GM23338 (cell line): ENCODE data around the gene RBFOX1. TPM values are rescaled to one million over a fixed set of nuclear protein-coding genes. Genes with fewer than 3 reads are reported as not detected.

Source experiments
- ATAC-seq: fragments of 200-7000 bp; cut with Tn5 transposase; 3 replicates; pipeline ENCODE4 v1.9.1; 2020
- DNase-seq: peaks from one replicate; pipeline ENCODE4 v3.0.0-alpha.2; 2015; ENCODE audit warnings: low spot score
- H2AFZ ChIP-seq: fragments of 200-600 bp; sonication (generic); 2 replicates; pipeline ENCODE4 v1.8.0; 2016; ENCODE audit warnings: antibody characterized with exemption, mild to moderate bottlenecking, moderate library complexity
- H3F3A ChIP-seq: fragments of 200-600 bp; sonication (generic); replicated peaks from 2 replicates; pipeline ENCODE4 v1.8.0; 2017; ENCODE audit warnings: antibody characterized with exemption, mixed run types, low read depth
- H3K27ac ChIP-seq: fragments of 200-600 bp; sonication (generic); 2 replicates; pipeline ENCODE4 v1.6.1; 2016; ENCODE audit warnings: low read depth
- H3K27me3 ChIP-seq: fragments of 200-600 bp; sonication (generic); 2 replicates; pipeline ENCODE4 v1.8.0; 2016; ENCODE audit warnings: mild to moderate bottlenecking, mixed run types, moderate library complexity; ENCODE audit not compliant: insufficient read depth
- H3K36me3 ChIP-seq: fragments of 200-600 bp; sonication (generic); 2 replicates; pipeline ENCODE4 v1.8.0; 2016; ENCODE audit warnings: mild to moderate bottlenecking; ENCODE audit not compliant: insufficient read depth
- H3K4me1 ChIP-seq: fragments of 200-600 bp; sonication (generic); 2 replicates; pipeline ENCODE4 v1.8.0; 2016; ENCODE audit warnings: mild to moderate bottlenecking, moderate library complexity; ENCODE audit not compliant: insufficient read depth
- H3K4me2 ChIP-seq: fragments of 200-600 bp; sonication (generic); 2 replicates; pipeline ENCODE4 v1.7.1; 2017; ENCODE audit warnings: mixed run types
- H3K4me3 ChIP-seq: fragments of 200-600 bp; sonication (generic); 2 replicates; pipeline ENCODE4 v1.6.1; 2016; ENCODE audit warnings: mixed run types
- H3K79me2 ChIP-seq: fragments of 200-600 bp; sonication (generic); replicated peaks from 2 replicates; pipeline ENCODE4 v1.8.0; 2017; ENCODE audit warnings: mild to moderate bottlenecking; ENCODE audit not compliant: insufficient read depth
- H3K9me2 ChIP-seq: fragments of 200-600 bp; sonication (generic); 2 replicates; pipeline ENCODE4 v1.8.0; 2017; ENCODE audit not compliant: insufficient read depth
- H4K20me1 ChIP-seq: fragments of 200-600 bp; sonication (generic); replicated peaks from 2 replicates; pipeline ENCODE4 v1.8.0; 2017; ENCODE audit warnings: mild to moderate bottlenecking; ENCODE audit not compliant: insufficient read depth
- H3K27ac Mint-ChIP-seq: 2 replicates; pipeline ENCODE4 v1.8.0; 2020; ENCODE audit warnings: inconsistent platforms, mild to moderate bottlenecking, moderate library complexity, mixed read lengths
- H3K27me3 Mint-ChIP-seq: 3 replicates; pipeline ENCODE4 v1.8.0; 2022; ENCODE audit warnings: low read depth, mild to moderate bottlenecking, moderate library complexity, mixed read lengths, inconsistent platforms; ENCODE audit not compliant: insufficient read depth, poor library complexity
- H3K36me3 Mint-ChIP-seq: 3 replicates; pipeline ENCODE4 v1.8.0; 2021; ENCODE audit warnings: low read depth, mild to moderate bottlenecking, inconsistent platforms, moderate library complexity, mixed read lengths
- H3K4me1 Mint-ChIP-seq: 3 replicates; pipeline ENCODE4 v1.8.0; 2020; ENCODE audit warnings: mild to moderate bottlenecking, inconsistent platforms, mixed read lengths
- H3K4me3 Mint-ChIP-seq: 3 replicates; pipeline ENCODE4 v1.8.0; 2021; ENCODE audit warnings: moderate library complexity, mild to moderate bottlenecking, inconsistent platforms, mixed read lengths
- H3K9me3 Mint-ChIP-seq: 3 replicates; pipeline ENCODE4 v1.8.0; 2020; ENCODE audit warnings: moderate library complexity, mild to moderate bottlenecking, inconsistent platforms, mixed read lengths
- EZH2 ChIP-seq: fragments of 200-600 bp; sonication (generic); IDR thresholded peaks from one replicate; pipeline ENCODE4 v1.8.0; 2017; ENCODE audit warnings: antibody characterized with exemption, mild to moderate bottlenecking, low read depth; ENCODE audit not compliant: unreplicated experiment
- EZH2phosphoT487 ChIP-seq: fragments of 200-600 bp; sonication (generic); IDR thresholded peaks from one replicate; pipeline ENCODE4 v1.8.1; 2018; ENCODE audit warnings: antibody characterized with exemption; ENCODE audit not compliant: unreplicated experiment
- JUNB ChIP-seq: IDR thresholded peaks from one replicate; pipeline ENCODE4 v1.6.1; 2016; ENCODE audit warnings: antibody characterized with exemption; ENCODE audit not compliant: unreplicated experiment
- NANOG ChIP-seq: IDR thresholded peaks from 2 replicates; pipeline ENCODE4 v1.6.1; 2016; ENCODE audit warnings: antibody characterized with exemption, borderline replicate concordance
- POLR2AphosphoS5 ChIP-seq: IDR thresholded peaks from 2 replicates; pipeline ENCODE4 v1.6.1; 2016; ENCODE audit warnings: antibody characterized with exemption, low read depth
- STAT1 ChIP-seq: IDR thresholded peaks from one replicate; pipeline ENCODE4 v1.6.1; 2016; ENCODE audit warnings: antibody characterized with exemption; ENCODE audit not compliant: unreplicated experiment
- ZNF114 ChIP-seq: fragments of 250-450 bp; sonication (Bioruptor Pico); IDR thresholded peaks from 2 replicates; pipeline ENCODE4 v1.5.0; 2020; ENCODE audit warnings: mild to moderate bottlenecking, moderate library complexity
- ZNF331 ChIP-seq: fragments of 250-450 bp; sonication (Bioruptor Pico); IDR thresholded peaks from 2 replicates; pipeline ENCODE4 v1.5.0; 2020; ENCODE audit warnings: low read depth, mild to moderate bottlenecking, moderate library complexity
- polyA plus RNA-seq: library from polyadenylated mRNA; unstranded; fragments of >200 nt; fragmentation: Nextera tagmentation; extraction: Ambion mirVana; gene quantifications from 2 replicates; pipeline ENCODE4 v1.2.1, GENCODE V29; 2016
- total RNA-seq: library from RNA; depleted of rRNA; stranded (reverse); fragments of >200 nt; shearing (Covaris generic); gene quantifications from 2 replicates; pipeline ENCODE4 v1.2.3, GENCODE V29; 2014
- TF ChIP-seq, protein P1 (sequence below): fragments of 250-450 bp; sonication (Bioruptor Pico); IDR thresholded peaks from 2 replicates; pipeline ENCODE4 v1.5.0; 2020; ENCODE audit warnings: mild to moderate bottlenecking, moderate library complexity
- TF ChIP-seq, protein P2 (sequence below), 2 experiments: fragments of 200-600 bp in 1 of 2; sonication (generic) in 1 of 2; conservative IDR thresholded peaks; 2 replicates each; pipeline versions ENCODE4 v1.5.1 to v1.6.1; 2016 to 2017; ENCODE audit warnings: antibody characterized with exemption in 2 of 2, low read depth in 2 of 2, mild to moderate bottlenecking in 2 of 2, moderate library complexity in 1 of 2
- TF ChIP-seq, protein P3 (sequence below): IDR thresholded peaks from 2 replicates; pipeline ENCODE4 v1.6.1; 2016; ENCODE audit warnings: antibody characterized with exemption
- TF ChIP-seq, protein P4 (sequence below): IDR thresholded peaks from one replicate; pipeline ENCODE4 v1.6.1; 2018; ENCODE audit warnings: antibody characterized with exemption; ENCODE audit not compliant: unreplicated experiment

RBFOX1 gene
- total and polyA plus RNA-seq, 2 experiments from 2014 or later: 2.5 to 3.6 TPM

DNA sequence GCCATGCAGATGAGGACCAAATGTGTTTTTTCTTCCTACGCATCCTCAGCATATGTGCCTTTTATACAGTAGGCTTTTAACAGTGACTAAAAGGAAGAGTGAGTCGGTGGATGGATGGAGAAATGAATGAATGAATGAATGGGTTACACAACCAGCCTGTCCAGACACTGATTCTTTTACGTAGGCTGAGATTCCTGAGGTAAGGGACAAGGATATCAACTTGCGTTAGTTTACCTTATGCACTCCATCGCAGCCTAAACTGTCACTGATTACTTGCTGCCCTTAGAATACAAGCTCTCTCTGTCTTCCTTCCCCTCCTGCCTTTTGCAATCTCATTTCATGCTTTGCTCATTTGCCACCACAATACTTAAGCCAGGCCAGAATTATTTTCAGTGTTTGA lies 59.0 kb downstream of the RBFOX1 start (continued):
- TF ChIP-seq, protein P1, sequence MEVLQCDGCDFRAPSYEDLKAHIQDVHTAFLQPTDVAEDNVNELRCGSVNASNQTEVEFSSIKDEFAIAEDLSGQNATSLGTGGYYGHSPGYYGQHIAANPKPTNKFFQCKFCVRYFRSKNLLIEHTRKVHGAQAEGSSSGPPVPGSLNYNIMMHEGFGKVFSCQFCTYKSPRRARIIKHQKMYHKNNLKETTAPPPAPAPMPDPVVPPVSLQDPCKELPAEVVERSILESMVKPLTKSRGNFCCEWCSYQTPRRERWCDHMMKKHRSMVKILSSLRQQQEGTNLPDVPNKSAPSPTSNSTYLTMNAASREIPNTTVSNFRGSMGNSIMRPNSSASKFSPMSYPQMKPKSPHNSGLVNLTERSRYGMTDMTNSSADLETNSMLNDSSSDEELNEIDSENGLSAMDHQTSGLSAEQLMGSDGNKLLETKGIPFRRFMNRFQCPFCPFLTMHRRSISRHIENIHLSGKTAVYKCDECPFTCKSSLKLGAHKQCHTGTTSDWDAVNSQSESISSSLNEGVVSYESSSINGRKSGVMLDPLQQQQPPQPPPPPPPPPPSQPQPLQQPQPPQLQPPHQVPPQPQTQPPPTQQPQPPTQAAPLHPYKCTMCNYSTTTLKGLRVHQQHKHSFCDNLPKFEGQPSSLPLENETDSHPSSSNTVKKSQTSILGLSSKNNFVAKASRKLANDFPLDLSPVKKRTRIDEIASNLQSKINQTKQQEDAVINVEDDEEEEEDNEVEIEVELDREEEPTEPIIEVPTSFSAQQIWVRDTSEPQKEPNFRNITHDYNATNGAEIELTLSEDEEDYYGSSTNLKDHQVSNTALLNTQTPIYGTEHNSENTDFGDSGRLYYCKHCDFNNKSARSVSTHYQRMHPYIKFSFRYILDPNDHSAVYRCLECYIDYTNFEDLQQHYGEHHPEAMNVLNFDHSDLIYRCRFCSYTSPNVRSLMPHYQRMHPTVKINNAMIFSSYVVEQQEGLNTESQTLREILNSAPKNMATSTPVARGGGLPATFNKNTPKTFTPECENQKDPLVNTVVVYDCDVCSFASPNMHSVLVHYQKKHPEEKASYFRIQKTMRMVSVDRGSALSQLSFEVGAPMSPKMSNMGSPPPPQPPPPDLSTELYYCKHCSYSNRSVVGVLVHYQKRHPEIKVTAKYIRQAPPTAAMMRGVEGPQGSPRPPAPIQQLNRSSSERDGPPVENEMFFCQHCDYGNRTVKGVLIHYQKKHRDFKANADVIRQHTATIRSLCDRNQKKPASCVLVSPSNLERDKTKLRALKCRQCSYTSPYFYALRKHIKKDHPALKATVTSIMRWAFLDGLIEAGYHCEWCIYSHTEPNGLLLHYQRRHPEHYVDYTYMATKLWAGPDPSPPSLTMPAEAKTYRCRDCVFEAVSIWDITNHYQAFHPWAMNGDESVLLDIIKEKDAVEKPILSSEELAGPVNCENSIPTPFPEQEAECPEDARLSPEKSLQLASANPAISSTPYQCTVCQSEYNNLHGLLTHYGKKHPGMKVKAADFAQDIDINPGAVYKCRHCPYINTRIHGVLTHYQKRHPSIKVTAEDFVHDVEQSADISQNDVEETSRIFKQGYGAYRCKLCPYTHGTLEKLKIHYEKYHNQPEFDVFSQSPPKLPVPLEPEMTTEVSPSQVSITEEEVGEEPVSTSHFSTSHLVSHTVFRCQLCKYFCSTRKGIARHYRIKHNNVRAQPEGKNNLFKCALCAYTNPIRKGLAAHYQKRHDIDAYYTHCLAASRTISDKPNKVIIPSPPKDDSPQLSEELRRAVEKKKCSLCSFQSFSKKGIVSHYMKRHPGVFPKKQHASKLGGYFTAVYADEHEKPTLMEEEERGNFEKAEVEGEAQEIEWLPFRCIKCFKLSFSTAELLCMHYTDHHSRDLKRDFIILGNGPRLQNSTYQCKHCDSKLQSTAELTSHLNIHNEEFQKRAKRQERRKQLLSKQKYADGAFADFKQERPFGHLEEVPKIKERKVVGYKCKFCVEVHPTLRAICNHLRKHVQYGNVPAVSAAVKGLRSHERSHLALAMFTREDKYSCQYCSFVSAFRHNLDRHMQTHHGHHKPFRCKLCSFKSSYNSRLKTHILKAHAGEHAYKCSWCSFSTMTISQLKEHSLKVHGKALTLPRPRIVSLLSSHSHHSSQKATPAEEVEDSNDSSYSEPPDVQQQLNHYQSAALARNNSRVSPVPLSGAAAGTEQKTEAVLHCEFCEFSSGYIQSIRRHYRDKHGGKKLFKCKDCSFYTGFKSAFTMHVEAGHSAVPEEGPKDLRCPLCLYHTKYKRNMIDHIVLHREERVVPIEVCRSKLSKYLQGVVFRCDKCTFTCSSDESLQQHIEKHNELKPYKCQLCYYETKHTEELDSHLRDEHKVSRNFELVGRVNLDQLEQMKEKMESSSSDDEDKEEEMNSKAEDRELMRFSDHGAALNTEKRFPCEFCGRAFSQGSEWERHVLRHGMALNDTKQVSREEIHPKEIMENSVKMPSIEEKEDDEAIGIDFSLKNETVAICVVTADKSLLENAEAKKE: no peak

DNA sequence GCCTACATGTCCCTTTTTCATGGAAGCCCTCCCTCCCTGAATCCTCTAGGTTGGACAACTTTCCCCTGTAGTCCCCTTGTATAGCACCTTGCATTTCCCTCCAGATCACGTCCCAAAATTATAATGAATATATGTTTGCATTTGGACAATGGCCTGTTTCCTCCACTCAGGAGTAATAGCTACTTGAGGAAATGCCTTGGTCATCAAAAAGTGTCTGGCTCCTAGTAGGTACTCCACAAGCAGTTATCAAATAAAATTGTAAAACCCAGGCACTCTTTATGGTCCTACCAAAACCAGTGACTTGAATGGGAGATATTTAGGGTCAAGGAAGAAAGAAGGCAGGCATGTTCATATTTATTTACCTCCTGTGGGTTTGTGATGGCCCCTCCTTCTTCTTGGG lies 59.6 kb downstream of the RBFOX1 start:
- no peak for ATAC-seq
- H3K9me3 Mint-ChIP-seq: peaks cover 11% of the 10 kb centered on the region; the same call in 2 of the 3 replicates
- no peak overlapping the region for H3K27ac Mint-ChIP-seq
- TF ChIP-seq, protein P2, sequence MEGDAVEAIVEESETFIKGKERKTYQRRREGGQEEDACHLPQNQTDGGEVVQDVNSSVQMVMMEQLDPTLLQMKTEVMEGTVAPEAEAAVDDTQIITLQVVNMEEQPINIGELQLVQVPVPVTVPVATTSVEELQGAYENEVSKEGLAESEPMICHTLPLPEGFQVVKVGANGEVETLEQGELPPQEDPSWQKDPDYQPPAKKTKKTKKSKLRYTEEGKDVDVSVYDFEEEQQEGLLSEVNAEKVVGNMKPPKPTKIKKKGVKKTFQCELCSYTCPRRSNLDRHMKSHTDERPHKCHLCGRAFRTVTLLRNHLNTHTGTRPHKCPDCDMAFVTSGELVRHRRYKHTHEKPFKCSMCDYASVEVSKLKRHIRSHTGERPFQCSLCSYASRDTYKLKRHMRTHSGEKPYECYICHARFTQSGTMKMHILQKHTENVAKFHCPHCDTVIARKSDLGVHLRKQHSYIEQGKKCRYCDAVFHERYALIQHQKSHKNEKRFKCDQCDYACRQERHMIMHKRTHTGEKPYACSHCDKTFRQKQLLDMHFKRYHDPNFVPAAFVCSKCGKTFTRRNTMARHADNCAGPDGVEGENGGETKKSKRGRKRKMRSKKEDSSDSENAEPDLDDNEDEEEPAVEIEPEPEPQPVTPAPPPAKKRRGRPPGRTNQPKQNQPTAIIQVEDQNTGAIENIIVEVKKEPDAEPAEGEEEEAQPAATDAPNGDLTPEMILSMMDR (conservative IDR thresholded peaks at IDR 0.05; ENCODE audit: low read depth in 2 of 2): no peak
- TF ChIP-seq ZNF114 (CRISPR knock-in tag) (no peak), EZH2 (no peak), EZH2phosphoT487 (no peak), STAT1 (no peak), JUNB (no peak), NANOG (no peak), ZNF331 (CRISPR knock-in tag) (no peak), POLR2AphosphoS5 (no peak)
- TF ChIP-seq, protein P3, sequence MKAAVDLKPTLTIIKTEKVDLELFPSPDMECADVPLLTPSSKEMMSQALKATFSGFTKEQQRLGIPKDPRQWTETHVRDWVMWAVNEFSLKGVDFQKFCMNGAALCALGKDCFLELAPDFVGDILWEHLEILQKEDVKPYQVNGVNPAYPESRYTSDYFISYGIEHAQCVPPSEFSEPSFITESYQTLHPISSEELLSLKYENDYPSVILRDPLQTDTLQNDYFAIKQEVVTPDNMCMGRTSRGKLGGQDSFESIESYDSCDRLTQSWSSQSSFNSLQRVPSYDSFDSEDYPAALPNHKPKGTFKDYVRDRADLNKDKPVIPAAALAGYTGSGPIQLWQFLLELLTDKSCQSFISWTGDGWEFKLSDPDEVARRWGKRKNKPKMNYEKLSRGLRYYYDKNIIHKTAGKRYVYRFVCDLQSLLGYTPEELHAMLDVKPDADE: no peak
- TF ChIP-seq, protein P4, sequence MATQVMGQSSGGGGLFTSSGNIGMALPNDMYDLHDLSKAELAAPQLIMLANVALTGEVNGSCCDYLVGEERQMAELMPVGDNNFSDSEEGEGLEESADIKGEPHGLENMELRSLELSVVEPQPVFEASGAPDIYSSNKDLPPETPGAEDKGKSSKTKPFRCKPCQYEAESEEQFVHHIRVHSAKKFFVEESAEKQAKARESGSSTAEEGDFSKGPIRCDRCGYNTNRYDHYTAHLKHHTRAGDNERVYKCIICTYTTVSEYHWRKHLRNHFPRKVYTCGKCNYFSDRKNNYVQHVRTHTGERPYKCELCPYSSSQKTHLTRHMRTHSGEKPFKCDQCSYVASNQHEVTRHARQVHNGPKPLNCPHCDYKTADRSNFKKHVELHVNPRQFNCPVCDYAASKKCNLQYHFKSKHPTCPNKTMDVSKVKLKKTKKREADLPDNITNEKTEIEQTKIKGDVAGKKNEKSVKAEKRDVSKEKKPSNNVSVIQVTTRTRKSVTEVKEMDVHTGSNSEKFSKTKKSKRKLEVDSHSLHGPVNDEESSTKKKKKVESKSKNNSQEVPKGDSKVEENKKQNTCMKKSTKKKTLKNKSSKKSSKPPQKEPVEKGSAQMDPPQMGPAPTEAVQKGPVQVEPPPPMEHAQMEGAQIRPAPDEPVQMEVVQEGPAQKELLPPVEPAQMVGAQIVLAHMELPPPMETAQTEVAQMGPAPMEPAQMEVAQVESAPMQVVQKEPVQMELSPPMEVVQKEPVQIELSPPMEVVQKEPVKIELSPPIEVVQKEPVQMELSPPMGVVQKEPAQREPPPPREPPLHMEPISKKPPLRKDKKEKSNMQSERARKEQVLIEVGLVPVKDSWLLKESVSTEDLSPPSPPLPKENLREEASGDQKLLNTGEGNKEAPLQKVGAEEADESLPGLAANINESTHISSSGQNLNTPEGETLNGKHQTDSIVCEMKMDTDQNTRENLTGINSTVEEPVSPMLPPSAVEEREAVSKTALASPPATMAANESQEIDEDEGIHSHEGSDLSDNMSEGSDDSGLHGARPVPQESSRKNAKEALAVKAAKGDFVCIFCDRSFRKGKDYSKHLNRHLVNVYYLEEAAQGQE: no peak

More for the DNA sequence above, 59.6 kb downstream of the RBFOX1 start:
- Histone ChIP-seq H3K36me3 (peaks cover 9% of the 10 kb centered on the region; the same call in 1 of the 2 replicates), H4K20me1 (no peaks in the 10 kb centered on the region), H3K4me1 (no peaks in the 10 kb centered on the region), H3K4me2 (no peak overlapping the region), H3K9me2 (no peaks in the 10 kb centered on the region), H2AFZ (no peak overlapping the region), H3K79me2 (no peaks in the 10 kb centered on the region), H3K4me3 (no peak overlapping the region), H3K27me3 (no peaks in the 10 kb centered on the region), H3K27ac (no peak overlapping the region), H3F3A (no peaks in the 10 kb centered on the region)
- Mint-ChIP-seq H3K4me1 (no peaks in the 10 kb centered on the region; the same call in 2 of the 3 replicates), H3K36me3 (no peaks in the 10 kb centered on the region; the same call in 2 of the 3 replicates), H3K4me3 (no peak overlapping the region), H3K27me3 (no peaks in the 10 kb centered on the region)
- no peak for DNase-seq
